HEK293 (cell line): Measurements from ENCODE around the gene DOK4.
A peak's percentile ranks its signal among the peaks of the same experiment; 100 is the strongest.

ENCODE experiments used
- CTCF ChIA-PET: fragments of 350-600 bp; formaldehyde crosslinking; extraction: SDS; loops from one replicate; lab custom pipeline; 2021; ENCODE audit warnings: antibody characterized with exemption; lab: Yijun Ruan, JAX
- POLR2A ChIA-PET: fragments of 300-600 bp; formaldehyde crosslinking; extraction: SDS; loops from one replicate; lab custom pipeline; 2020; ENCODE audit warnings: antibody characterized with exemption, inconsistent platforms; lab: Yijun Ruan, JAX
- H3K27ac ChIP-seq: fragments of 200-500 bp; sonication (Bioruptor generic); 2 replicates; pipeline ENCODE4 v1.5.1; 2014; ENCODE audit warnings: low read depth, low read length, control low read depth, inconsistent platforms; ENCODE audit errors: extremely low read depth
- H3K36me3 ChIP-seq, 2 experiments: fragments of 200-500 bp in 1 of 2; sonication (Bioruptor generic) in 1 of 2; 1 replicate in 1 of 2; 2 replicates in 1 of 2; pipeline ENCODE4 v1.5.1; 2014 to 2017; ENCODE audit warnings: inconsistent platforms in 2 of 2, low read length in 2 of 2; ENCODE audit not compliant: control insufficient read depth in 2 of 2, insufficient read depth in 1 of 2
- H3K4me1 ChIP-seq: fragments of 200-500 bp; sonication (Bioruptor generic); 2 replicates; pipeline ENCODE4 v1.5.1; 2014; ENCODE audit warnings: mild to moderate bottlenecking, low read length, inconsistent platforms; ENCODE audit not compliant: control insufficient read depth, insufficient read depth
- H3K4me3 ChIP-seq: 2 replicates; pipeline ENCODE4 v1.5.1; 2011; ENCODE audit warnings: low read depth, mild to moderate bottlenecking, control low read depth, low read length, moderate library complexity
- H3K9me3 ChIP-seq: fragments of 200-500 bp; sonication (Bioruptor generic); 2 replicates; pipeline ENCODE4 v1.5.1; 2014; ENCODE audit warnings: low read depth, low read length, inconsistent platforms; ENCODE audit not compliant: control insufficient read depth, insufficient read depth
- BCL11A ChIP-seq: fragments of 450-650 bp; formaldehyde crosslinking; IDR thresholded peaks from 2 replicates; pipeline ENCODE4 v1.5.1; 2016; ENCODE audit warnings: low read depth, missing biosample characterization, missing genetic modification characterization
- GLIS1 ChIP-seq: fragments of 450-650 bp; formaldehyde crosslinking; IDR thresholded peaks from 2 replicates; pipeline ENCODE4 v1.5.1; 2016; ENCODE audit warnings: missing biosample characterization, missing genetic modification characterization
- KLF7 ChIP-seq: fragments of 450-650 bp; formaldehyde crosslinking; IDR thresholded peaks from 2 replicates; pipeline ENCODE4 v1.5.1; 2016; ENCODE audit warnings: missing biosample characterization, missing genetic modification characterization, borderline replicate concordance
- MYNN ChIP-seq: fragments of 450-650 bp; formaldehyde crosslinking; IDR thresholded peaks from 2 replicates; pipeline ENCODE4 v1.5.1; 2016; ENCODE audit warnings: missing biosample characterization, missing genetic modification characterization, borderline replicate concordance
- YY2 ChIP-seq: fragments of 450-650 bp; formaldehyde crosslinking; IDR thresholded peaks from 2 replicates; pipeline ENCODE4 v1.5.1; 2016; ENCODE audit warnings: missing biosample characterization, missing genetic modification characterization
- ZBTB1 ChIP-seq: fragments of 450-650 bp; formaldehyde crosslinking; IDR thresholded peaks from 2 replicates; pipeline ENCODE4 v1.5.1; 2016; ENCODE audit warnings: missing biosample characterization, missing genetic modification characterization
- ZBTB21 ChIP-seq: fragments of 450-650 bp; formaldehyde crosslinking; IDR thresholded peaks from 2 replicates; pipeline ENCODE4 v1.5.1; 2017; ENCODE audit warnings: missing biosample characterization, missing genetic modification characterization
- ZFP37 ChIP-seq: fragments of 450-650 bp; formaldehyde crosslinking; IDR thresholded peaks from 2 replicates; pipeline ENCODE4 v1.5.1; 2016; ENCODE audit warnings: missing biosample characterization, missing genetic modification characterization
- ZFP69B ChIP-seq: fragments of 450-650 bp; formaldehyde crosslinking; IDR thresholded peaks from 2 replicates; pipeline ENCODE4 v1.5.1; 2016; ENCODE audit warnings: missing biosample characterization, missing genetic modification characterization
- ZNF146 ChIP-seq: fragments of 450-650 bp; formaldehyde crosslinking; IDR thresholded peaks from 2 replicates; pipeline ENCODE4 v1.5.1; 2016; ENCODE audit warnings: missing biosample characterization, missing genetic modification characterization
- ZNF174 ChIP-seq: fragments of 450-650 bp; formaldehyde crosslinking; IDR thresholded peaks from 2 replicates; pipeline ENCODE4 v1.5.0; 2017; ENCODE audit warnings: missing biosample characterization, mild to moderate bottlenecking, missing genetic modification characterization
- ZNF19 ChIP-seq: fragments of 450-650 bp; formaldehyde crosslinking; IDR thresholded peaks from 2 replicates; pipeline ENCODE4; 2016; ENCODE audit warnings: missing biosample characterization, missing genetic modification characterization, low read depth
- ZNF24 ChIP-seq: fragments of 450-650 bp; formaldehyde crosslinking; IDR thresholded peaks from 2 replicates; pipeline ENCODE4 v1.5.1; 2016; ENCODE audit warnings: missing biosample characterization, missing genetic modification characterization
- ZNF311 ChIP-seq: fragments of 450-650 bp; formaldehyde crosslinking; IDR thresholded peaks from 2 replicates; pipeline ENCODE4 v1.5.1; 2017; ENCODE audit warnings: missing biosample characterization, missing genetic modification characterization, borderline replicate concordance
- ZNF600 ChIP-seq: fragments of 450-650 bp; formaldehyde crosslinking; IDR thresholded peaks from 2 replicates; pipeline ENCODE4 v1.5.1; 2016; ENCODE audit warnings: missing biosample characterization, missing genetic modification characterization
- ZNF623 ChIP-seq: fragments of 450-650 bp; formaldehyde crosslinking; IDR thresholded peaks from 2 replicates; pipeline ENCODE4 v1.5.1; 2016; ENCODE audit warnings: missing biosample characterization, missing genetic modification characterization
- ZNF654 ChIP-seq: fragments of 450-650 bp; formaldehyde crosslinking; IDR thresholded peaks from 2 replicates; pipeline ENCODE4 v1.5.1; 2016; ENCODE audit warnings: low read depth, missing biosample characterization, missing genetic modification characterization
- ZNF664 ChIP-seq: fragments of 450-650 bp; formaldehyde crosslinking; IDR thresholded peaks from 2 replicates; pipeline ENCODE4 v1.5.1; 2016; ENCODE audit warnings: missing biosample characterization, missing genetic modification characterization
- ZNF830 ChIP-seq: fragments of 450-650 bp; IDR thresholded peaks from 2 replicates; pipeline ENCODE4 v1.5.0; 2018; ENCODE audit warnings: missing biosample characterization, missing genetic modification characterization, low read depth, mild to moderate bottlenecking, moderate library complexity
- TF ChIP-seq, protein P1 (sequence below): fragments of 450-650 bp; formaldehyde crosslinking; IDR thresholded peaks from 2 replicates; pipeline ENCODE4 v1.5.1; 2016; ENCODE audit warnings: missing biosample characterization, missing genetic modification characterization

DOK4 gene

DNA sequence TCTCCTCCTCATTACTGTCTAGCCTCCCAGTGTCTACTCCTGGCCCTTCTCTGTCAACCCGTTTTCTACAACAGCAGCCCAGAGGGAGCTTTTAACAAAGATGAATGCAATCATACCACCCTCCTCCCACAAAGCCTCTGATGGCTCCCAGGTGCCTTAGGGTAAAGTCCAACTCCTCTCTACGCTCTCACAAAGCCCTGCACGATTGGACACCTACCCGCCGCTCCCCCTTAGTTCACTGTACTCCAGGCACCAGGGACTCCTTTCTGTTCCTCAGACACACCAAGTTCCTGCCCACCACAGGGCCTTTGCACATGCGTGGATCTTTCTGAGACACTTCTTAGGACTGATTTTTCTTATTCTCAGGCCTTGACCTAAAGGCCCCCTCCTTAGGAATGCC lies 32.6 kb upstream of the DOK4 start:
- H3K4me1 ChIP-seq = no peaks in the 10 kb centered on the region
- no peak overlapping the region for H3K27ac ChIP-seq
- H3K9me3 ChIP-seq = no peaks in the 10 kb centered on the region
- peaks cover 0 to 13% of the 10 kb centered on the region in 2 experiments; a peak in 1 of 3 replicates for H3K36me3 ChIP-seq
- H3K4me3 ChIP-seq = no peak overlapping the region
- POLR2A ChIA-PET = interaction anchor here (1.4 to 2.4 kb wide), 2 partner anchors 57 kb away, joined by 3 to 10 read pairs; partner anchors contain the start of gene POLR2C
- CTCF ChIA-PET = interaction anchor here (0.7 to 5.2 kb wide), 16 partner anchors 9 to 403 kb away, joined by 3 to 86 read pairs (median 7); partner anchors contain the start of genes CIAPIN1, COQ9 and POLR2C
- TF ChIP-seq ZNF311 (no peak), ZNF623 (peak; percentile 93), ZNF600 (no peak), ZFP69B (tag by site-specific recombination) (no peak)
- TF ChIP-seq, all 188 proteins: peak for 1

DNA sequence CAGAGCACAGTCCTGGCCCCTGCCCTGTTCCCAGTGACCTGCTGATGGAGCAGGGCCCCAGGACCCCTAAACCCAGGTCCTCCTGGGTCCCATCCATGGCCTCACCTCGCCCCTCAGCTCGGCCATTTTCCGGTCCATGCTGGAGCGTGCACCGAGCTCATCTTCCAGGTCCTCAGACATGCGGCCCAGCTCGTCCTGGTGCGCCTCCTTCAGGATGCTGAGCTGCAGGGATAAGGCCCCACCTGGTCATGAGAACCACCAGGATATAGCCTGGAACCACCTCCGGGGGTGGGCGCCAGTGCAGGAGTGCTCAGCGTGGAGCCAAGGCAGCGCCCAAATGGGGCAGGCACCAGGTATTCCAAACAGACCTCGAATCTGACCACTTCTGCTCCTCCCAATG lies 32.2 kb upstream of the DOK4 start:
- POLR2A ChIA-PET = interaction anchor here (1.4 kb wide), 1 partner anchor 56 kb away, joined by 3 read pairs; no protein-coding TSS in a partner anchor

DNA sequence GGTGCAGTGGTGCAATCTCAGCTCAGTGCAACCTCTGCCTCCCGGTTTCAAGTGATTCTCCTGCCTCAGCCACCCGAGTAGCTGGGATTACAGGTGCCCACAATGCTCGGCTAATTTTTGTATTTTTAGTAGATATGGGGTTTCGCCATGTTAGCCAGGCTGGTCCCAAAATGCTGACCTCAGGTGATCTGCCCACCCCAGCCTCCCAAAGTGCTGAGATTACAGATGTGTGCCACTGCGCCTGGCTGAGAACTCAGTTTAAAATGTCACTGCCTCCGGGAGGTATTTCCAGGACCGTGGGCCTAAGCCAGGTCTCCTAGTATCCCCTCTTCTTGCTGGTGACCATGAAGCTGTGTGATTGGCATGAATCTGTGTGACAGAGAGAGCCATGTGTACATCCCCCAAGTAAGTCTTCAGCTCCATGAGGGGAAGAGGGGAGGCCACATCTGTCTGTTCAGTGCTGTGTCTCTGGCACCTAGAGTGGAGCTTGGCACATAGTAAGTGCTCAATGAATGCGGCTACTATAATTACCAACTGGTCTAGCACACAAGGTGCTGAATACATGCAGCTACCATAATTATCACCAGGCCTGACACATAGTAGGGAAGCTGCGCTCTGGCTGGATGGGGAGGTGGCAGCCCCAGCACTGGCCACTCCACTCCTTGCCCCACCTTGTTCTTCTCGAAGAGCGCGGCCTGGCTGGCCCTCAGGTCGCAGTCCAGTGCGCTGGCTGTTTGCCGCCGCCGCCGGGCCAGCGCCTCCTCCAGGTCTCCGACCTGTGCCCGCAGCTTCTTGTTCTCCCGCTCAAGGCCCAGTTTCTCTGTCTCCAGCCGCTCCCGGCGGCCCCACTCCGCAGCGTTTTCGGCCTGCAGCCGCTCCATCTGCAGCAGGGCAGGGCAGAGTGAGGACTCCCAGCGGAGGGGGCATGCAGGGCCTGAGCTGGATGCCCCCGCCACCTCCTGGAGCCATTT lies 31.4 kb upstream of the DOK4 start:
- CTCF ChIA-PET = interaction anchor here (0.6 to 5.2 kb wide), 9 partner anchors 8 to 895 kb away, joined by 3 to 86 read pairs (median 7); partner anchors contain the start of gene POLR2C
- peaks cover 2% of the 10 kb centered on the region; the same call in 1 of the 2 replicates for H3K4me1 ChIP-seq
- no peak overlapping the region for H3K27ac ChIP-seq
- H3K9me3 ChIP-seq = no peaks in the 10 kb centered on the region
- peaks cover 0 to 14% of the 10 kb centered on the region in 2 experiments; a peak in 1 of 3 replicates for H3K36me3 ChIP-seq
- POLR2A ChIA-PET = interaction anchor here (0.6 to 1.4 kb wide), 2 partner anchors 51 to 56 kb away, joined by 3 to 4 read pairs; no protein-coding TSS in a partner anchor
- TF ChIP-seq ZNF830 (tag by site-specific recombination) (no peak), ZNF664 (tag by site-specific recombination) (peak; percentile 76)
- no peak overlapping the region for H3K4me3 ChIP-seq

More for the DNA sequence above, 32.2 kb upstream of the DOK4 start:
- peaks cover 0 to 13% of the 10 kb centered on the region in 2 experiments; a peak in 1 of 3 replicates for H3K36me3 ChIP-seq
- TF ChIP-seq ZNF19 (no peak), ZNF146 (no peak), KLF7 (no peak), ZBTB1 (tag by site-specific recombination) (no peak), BCL11A (no peak), ZBTB21 (tag by site-specific recombination) (no peak), ZNF174 (tag by site-specific recombination) (no peak), ZNF24 (tag by site-specific recombination) (no peak), ZNF654 (tag by site-specific recombination) (no peak), YY2 (tag by site-specific recombination) (no peak), GLIS1 (no peak), ZFP37 (no peak), MYNN (tag by site-specific recombination) (no peak)
- TF ChIP-seq, protein P1, sequence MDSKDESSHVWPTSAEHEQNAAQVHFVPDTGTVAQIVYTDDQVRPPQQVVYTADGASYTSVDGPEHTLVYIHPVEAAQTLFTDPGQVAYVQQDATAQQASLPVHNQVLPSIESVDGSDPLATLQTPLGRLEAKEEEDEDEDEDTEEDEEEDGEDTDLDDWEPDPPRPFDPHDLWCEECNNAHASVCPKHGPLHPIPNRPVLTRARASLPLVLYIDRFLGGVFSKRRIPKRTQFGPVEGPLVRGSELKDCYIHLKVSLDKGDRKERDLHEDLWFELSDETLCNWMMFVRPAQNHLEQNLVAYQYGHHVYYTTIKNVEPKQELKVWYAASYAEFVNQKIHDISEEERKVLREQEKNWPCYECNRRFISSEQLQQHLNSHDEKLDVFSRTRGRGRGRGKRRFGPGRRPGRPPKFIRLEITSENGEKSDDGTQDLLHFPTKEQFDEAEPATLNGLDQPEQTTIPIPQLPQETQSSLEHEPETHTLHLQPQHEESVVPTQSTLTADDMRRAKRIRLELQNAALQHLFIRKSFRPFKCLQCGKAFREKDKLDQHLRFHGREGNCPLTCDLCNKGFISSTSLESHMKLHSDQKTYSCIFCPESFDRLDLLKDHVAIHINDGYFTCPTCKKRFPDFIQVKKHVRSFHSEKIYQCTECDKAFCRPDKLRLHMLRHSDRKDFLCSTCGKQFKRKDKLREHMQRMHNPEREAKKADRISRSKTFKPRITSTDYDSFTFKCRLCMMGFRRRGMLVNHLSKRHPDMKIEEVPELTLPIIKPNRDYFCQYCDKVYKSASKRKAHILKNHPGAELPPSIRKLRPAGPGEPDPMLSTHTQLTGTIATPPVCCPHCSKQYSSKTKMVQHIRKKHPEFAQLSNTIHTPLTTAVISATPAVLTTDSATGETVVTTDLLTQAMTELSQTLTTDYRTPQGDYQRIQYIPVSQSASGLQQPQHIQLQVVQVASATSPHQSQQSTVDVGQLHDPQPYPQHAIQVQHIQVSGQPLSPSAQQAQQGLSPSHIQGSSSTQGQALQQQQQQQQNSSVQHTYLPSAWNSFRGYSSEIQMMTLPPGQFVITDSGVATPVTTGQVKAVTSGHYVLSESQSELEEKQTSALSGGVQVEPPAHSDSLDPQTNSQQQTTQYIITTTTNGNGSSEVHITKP (tag by site-specific recombination) = no peak
- TF ChIP-seq, all 188 proteins: peak for 0
- CTCF ChIA-PET = interaction anchor here (0.6 to 5.2 kb wide), 16 partner anchors 9 to 895 kb away, joined by 3 to 86 read pairs (median 7); partner anchors contain the start of genes CIAPIN1, COQ9 and POLR2C
- H3K9me3 ChIP-seq = no peaks in the 10 kb centered on the region
- no peak overlapping the region for H3K4me3 ChIP-seq
- no peaks in the 10 kb centered on the region for H3K4me1 ChIP-seq
- no peak overlapping the region for H3K27ac ChIP-seq
